ENCODE measurements around the gene CHCHD3. TPM values are rescaled to one million over a fixed set of nuclear protein-coding genes. Genes with fewer than 3 reads are reported as not detected.

CHCHD3 gene
- total RNA-seq, 1 donor from 2014 or later, result 67.0 TPM

GRCh38 chr7:133065301-133065700 lies 16.6 kb downstream of the CHCHD3 start:
- intact Hi-C loops (cut with micrococcal nuclease), result no loop called here
- Mint-ChIP-seq H3K9me3 (no peaks in the 10 kb centered on the region), H3K4me1 (ENCODE audit: low read depth) (no peaks in the 10 kb centered on the region), H3K27me3 (ENCODE audit: low read depth) (no peaks in the 10 kb centered on the region), H3K36me3 (ENCODE audit: low read depth) (peaks cover 23% of the 10 kb centered on the region), H3K4me3 (ENCODE audit: low read depth) (no peak overlapping the region), H3K27ac (no peak overlapping the region)
- no peak for DNase-seq (ENCODE audit: low spot score)

GRCh38 chr7:133064082-133064820 lies 17.6 kb downstream of the CHCHD3 start:
- no peak overlapping the region for H3K27ac Mint-ChIP-seq
- peaks cover 23% of the 10 kb centered on the region for H3K36me3 Mint-ChIP-seq (ENCODE audit: low read depth)
- no peak for DNase-seq (ENCODE audit: low spot score)
- H3K9me3 Mint-ChIP-seq, result no peaks in the 10 kb centered on the region
- peaks cover 3% of the 10 kb centered on the region for H3K4me1 Mint-ChIP-seq (ENCODE audit: low read depth)
- H3K4me3 Mint-ChIP-seq (ENCODE audit: low read depth), result no peak overlapping the region
- intact Hi-C loops (cut with micrococcal nuclease), result no loop called here
- H3K27me3 Mint-ChIP-seq (ENCODE audit: low read depth), result no peaks in the 10 kb centered on the region

- no peak for DNase-seq (ENCODE audit: low spot score)
- Mint-ChIP-seq H3K4me3 (ENCODE audit: low read depth) (no peak overlapping the region), H3K27me3 (ENCODE audit: low read depth) (no peaks in the 10 kb centered on the region), H3K4me1 (ENCODE audit: low read depth) (peaks cover 6% of the 10 kb centered on the region), H3K27ac (no peak overlapping the region), H3K9me3 (no peaks in the 10 kb centered on the region), H3K36me3 (ENCODE audit: low read depth) (peaks cover 9% of the 10 kb centered on the region)
- intact Hi-C loops (cut with micrococcal nuclease), result no loop called here
These were observed 20.1 kb downstream of the CHCHD3 start for GRCh38 chr7:133061792-133062191.

GRCh38 chr7:133061357-133061756 lies 20.5 kb downstream of the CHCHD3 start:
- Mint-ChIP-seq H3K36me3 (ENCODE audit: low read depth) (peaks cover 5% of the 10 kb centered on the region), H3K9me3 (no peaks in the 10 kb centered on the region), H3K27me3 (ENCODE audit: low read depth) (no peaks in the 10 kb centered on the region), H3K4me1 (ENCODE audit: low read depth) (peaks cover 7% of the 10 kb centered on the region), H3K4me3 (ENCODE audit: low read depth) (no peak overlapping the region), H3K27ac (no peak overlapping the region)
- intact Hi-C loops (cut with micrococcal nuclease), result no loop called here
- no peak for DNase-seq (ENCODE audit: low spot score)

- H3K27ac Mint-ChIP-seq, result no peak overlapping the region
- H3K27me3 Mint-ChIP-seq (ENCODE audit: low read depth), result no peaks in the 10 kb centered on the region
- H3K4me1 Mint-ChIP-seq (ENCODE audit: low read depth), result peaks cover 7% of the 10 kb centered on the region
- peaks cover 5% of the 10 kb centered on the region for H3K36me3 Mint-ChIP-seq (ENCODE audit: low read depth)
- intact Hi-C loops (cut with micrococcal nuclease), result no loop called here
- no peaks in the 10 kb centered on the region for H3K9me3 Mint-ChIP-seq
- no peak for DNase-seq (ENCODE audit: low spot score)
- H3K4me3 Mint-ChIP-seq (ENCODE audit: low read depth), result no peak overlapping the region
These were observed 21.9 kb downstream of the CHCHD3 start for GRCh38 chr7:133060004-133060403.

GRCh38 chr7:133059263-133059662 lies 22.6 kb downstream of the CHCHD3 start:
- no peak overlapping the region for H3K4me3 Mint-ChIP-seq (ENCODE audit: low read depth)

GRCh38 chr7:133056370-133057238 lies 25.3 kb downstream of the CHCHD3 start:
- Mint-ChIP-seq H3K9me3 (no peaks in the 10 kb centered on the region), H3K4me3 (ENCODE audit: low read depth) (no peak overlapping the region), H3K27me3 (ENCODE audit: low read depth) (no peaks in the 10 kb centered on the region), H3K4me1 (ENCODE audit: low read depth) (peaks cover 11% of the 10 kb centered on the region), H3K36me3 (ENCODE audit: low read depth) (no peaks in the 10 kb centered on the region), H3K27ac (no peak overlapping the region)
- intact Hi-C loops (cut with micrococcal nuclease), result no loop called here
- no peak for DNase-seq (ENCODE audit: low spot score)

More at GRCh38 chr7:133059263-133059662, 22.6 kb downstream of the CHCHD3 start:
- no peaks in the 10 kb centered on the region for H3K36me3 Mint-ChIP-seq (ENCODE audit: low read depth)
- intact Hi-C loops (cut with micrococcal nuclease), result no loop called here
- no peak overlapping the region for H3K27ac Mint-ChIP-seq
- DNase-seq (ENCODE audit: low spot score), result no peak
- H3K27me3 Mint-ChIP-seq (ENCODE audit: low read depth), result no peaks in the 10 kb centered on the region
- no peaks in the 10 kb centered on the region for H3K9me3 Mint-ChIP-seq
- H3K4me1 Mint-ChIP-seq (ENCODE audit: low read depth), result peaks cover 7% of the 10 kb centered on the region

GRCh38 chr7:133054162-133054840 lies 27.6 kb downstream of the CHCHD3 start:
- no peaks in the 10 kb centered on the region for H3K36me3 Mint-ChIP-seq (ENCODE audit: low read depth)
- intact Hi-C loops (cut with micrococcal nuclease), result no loop called here
- H3K4me3 Mint-ChIP-seq (ENCODE audit: low read depth), result no peak overlapping the region
- no peak for DNase-seq (ENCODE audit: low spot score)
- H3K4me1 Mint-ChIP-seq (ENCODE audit: low read depth), result peaks cover 8% of the 10 kb centered on the region
- H3K9me3 Mint-ChIP-seq, result no peaks in the 10 kb centered on the region
- H3K27me3 Mint-ChIP-seq (ENCODE audit: low read depth), result no peaks in the 10 kb centered on the region
- H3K27ac Mint-ChIP-seq, result no peak overlapping the region

GRCh38 chr7:133053321-133053891 lies 28.5 kb downstream of the CHCHD3 start:
- Mint-ChIP-seq H3K36me3 (ENCODE audit: low read depth) (no peaks in the 10 kb centered on the region), H3K9me3 (no peaks in the 10 kb centered on the region), H3K4me3 (ENCODE audit: low read depth) (no peak overlapping the region), H3K27me3 (ENCODE audit: low read depth) (no peaks in the 10 kb centered on the region), H3K27ac (no peak overlapping the region), H3K4me1 (ENCODE audit: low read depth) (peaks cover 8% of the 10 kb centered on the region)
- DNase-seq (ENCODE audit: low spot score), result no peak
- intact Hi-C loops (cut with micrococcal nuclease), result no loop called here

- Mint-ChIP-seq H3K9me3 (no peaks in the 10 kb centered on the region), H3K27ac (no peak overlapping the region), H3K4me1 (ENCODE audit: low read depth) (peaks cover 8% of the 10 kb centered on the region), H3K36me3 (ENCODE audit: low read depth) (no peaks in the 10 kb centered on the region), H3K4me3 (ENCODE audit: low read depth) (no peak overlapping the region), H3K27me3 (ENCODE audit: low read depth) (no peaks in the 10 kb centered on the region)
- intact Hi-C loops (cut with micrococcal nuclease), result no loop called here
- no peak for DNase-seq (ENCODE audit: low spot score)
These were observed 29.1 kb downstream of the CHCHD3 start for GRCh38 chr7:133052826-133053225.

GRCh38 chr7:133052401-133052756 lies 29.5 kb downstream of the CHCHD3 start:
- H3K4me3 Mint-ChIP-seq (ENCODE audit: low read depth), result no peak overlapping the region
- H3K27me3 Mint-ChIP-seq (ENCODE audit: low read depth), result no peaks in the 10 kb centered on the region
- H3K27ac Mint-ChIP-seq, result no peak overlapping the region
- intact Hi-C loops (cut with micrococcal nuclease), result no loop called here
- no peak for DNase-seq (ENCODE audit: low spot score)
- H3K36me3 Mint-ChIP-seq (ENCODE audit: low read depth), result no peaks in the 10 kb centered on the region
- H3K9me3 Mint-ChIP-seq, result no peaks in the 10 kb centered on the region
- peaks cover 8% of the 10 kb centered on the region for H3K4me1 Mint-ChIP-seq (ENCODE audit: low read depth)

GRCh38 chr7:133051719-133052400 lies 30.0 kb downstream of the CHCHD3 start:
- H3K27me3 Mint-ChIP-seq (ENCODE audit: low read depth), result no peaks in the 10 kb centered on the region
- H3K4me3 Mint-ChIP-seq (ENCODE audit: low read depth), result no peak overlapping the region
- intact Hi-C loops (cut with micrococcal nuclease), result no loop called here
- no peak for DNase-seq (ENCODE audit: low spot score)
- no peaks in the 10 kb centered on the region for H3K9me3 Mint-ChIP-seq
- H3K4me1 Mint-ChIP-seq (ENCODE audit: low read depth), result peaks cover 6% of the 10 kb centered on the region
- H3K27ac Mint-ChIP-seq, result no peak overlapping the region
- no peaks in the 10 kb centered on the region for H3K36me3 Mint-ChIP-seq (ENCODE audit: low read depth)
